GM12801 (cell line): ENCODE results near the gene NPAS1.

ENCODE experiments used
- CTCF ChIP-seq: IDR thresholded peaks from one replicate; pipeline ENCODE4 v1.5.1; 2011; ENCODE audit warnings: control low read depth; ENCODE audit not compliant: insufficient read length; ENCODE audit errors: extremely low read depth

NPAS1 gene

DNA sequence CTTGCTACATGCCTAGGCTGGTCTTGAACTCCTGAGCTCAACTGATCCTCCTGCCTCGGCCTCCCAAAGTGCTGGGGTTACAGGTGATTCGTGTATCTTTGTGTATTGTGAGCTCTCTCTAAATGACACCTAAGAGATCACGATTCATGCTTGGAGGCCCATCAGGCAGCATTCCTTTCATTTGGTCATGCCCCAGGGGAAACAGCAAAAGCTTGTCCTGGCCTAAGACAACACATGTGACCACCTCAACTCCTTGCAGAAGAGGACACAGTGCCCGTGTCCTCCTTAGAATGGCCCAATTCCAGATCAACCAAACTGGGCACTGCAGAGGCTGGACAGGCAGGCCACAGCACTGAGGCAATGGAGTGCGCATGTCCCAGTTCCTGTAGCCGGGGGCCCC is 61.5 kb downstream of the NPAS1 start:
- no peak for TF ChIP-seq CTCF

DNA sequence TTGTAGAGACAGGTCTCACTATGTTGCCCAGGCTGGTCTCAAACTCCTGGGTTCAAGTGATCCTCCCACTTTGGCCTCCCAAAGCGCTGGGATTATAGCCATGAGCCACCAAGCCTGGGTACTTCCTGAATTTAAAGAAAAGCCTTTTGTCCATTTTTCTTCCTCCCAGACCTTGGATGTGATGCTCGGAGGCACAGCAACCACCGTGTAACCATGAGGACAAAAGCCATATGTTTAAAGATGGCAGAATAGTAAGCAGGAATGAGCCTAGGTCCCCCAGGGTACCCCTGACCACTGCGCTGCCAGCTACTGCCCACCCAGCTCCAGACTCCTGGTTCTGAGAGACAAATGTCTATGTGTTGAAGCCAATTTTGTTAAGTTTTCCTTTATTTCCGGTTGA is 62.9 kb downstream of the NPAS1 start:
- TF ChIP-seq CTCF, result no peak

- TF ChIP-seq CTCF, result no peak
Observed at GRCh38 chr19:47084879-47085439, 65.3 kb downstream of the NPAS1 start.

- TF ChIP-seq CTCF, result no peak
Observed at GRCh38 chr19:47086280-47086679, 66.6 kb downstream of the NPAS1 start.

DNA sequence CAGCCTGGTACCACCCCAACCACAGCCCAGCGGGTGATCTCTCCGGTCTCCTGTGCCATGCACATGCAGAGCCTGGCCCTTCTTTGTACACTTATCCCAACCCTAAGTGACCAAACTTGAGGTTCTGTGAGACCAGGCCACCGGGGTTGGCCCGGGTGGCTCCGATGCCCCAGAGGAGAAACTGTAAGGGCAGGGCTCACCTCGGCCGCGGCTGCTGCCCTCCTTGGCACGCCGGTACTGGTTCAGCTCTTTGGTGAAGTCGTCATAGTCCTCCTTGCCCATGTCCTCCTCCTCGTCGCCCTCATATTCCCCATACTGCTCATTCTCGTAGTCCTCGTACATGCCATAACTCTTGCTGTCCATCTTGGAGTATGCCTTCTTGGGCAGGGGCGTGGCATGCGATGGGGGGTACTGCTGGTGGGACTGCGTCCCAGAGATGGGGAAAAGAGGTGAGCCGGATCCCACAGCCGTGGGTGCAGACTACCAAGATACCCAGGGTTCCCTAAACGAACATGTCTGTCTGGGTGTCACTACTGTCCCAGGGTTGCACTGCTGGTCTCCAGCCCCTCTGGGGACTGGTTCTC is 70.2 kb downstream of the NPAS1 start:
- no peak for TF ChIP-seq CTCF

DNA sequence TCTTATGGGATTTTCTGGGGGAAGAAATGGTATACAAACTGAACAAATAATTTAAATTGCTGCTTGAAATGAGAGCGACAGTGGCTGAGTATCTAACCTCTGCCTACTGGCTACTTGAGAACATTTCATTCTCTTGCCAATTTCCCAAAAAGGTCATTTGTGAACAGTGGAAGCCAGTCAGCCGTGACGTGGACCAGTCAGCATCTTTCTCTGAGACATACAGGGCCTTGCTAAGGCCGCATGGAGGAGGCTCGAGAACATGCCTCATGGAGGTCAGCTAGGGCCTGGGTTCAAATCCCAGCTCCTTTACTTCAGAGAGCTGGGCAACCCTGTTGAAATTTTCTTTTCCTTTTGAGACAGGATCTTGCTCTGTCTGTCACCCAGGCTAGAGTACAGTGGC is 73.6 kb downstream of the NPAS1 start:
- no peak for TF ChIP-seq CTCF

DNA sequence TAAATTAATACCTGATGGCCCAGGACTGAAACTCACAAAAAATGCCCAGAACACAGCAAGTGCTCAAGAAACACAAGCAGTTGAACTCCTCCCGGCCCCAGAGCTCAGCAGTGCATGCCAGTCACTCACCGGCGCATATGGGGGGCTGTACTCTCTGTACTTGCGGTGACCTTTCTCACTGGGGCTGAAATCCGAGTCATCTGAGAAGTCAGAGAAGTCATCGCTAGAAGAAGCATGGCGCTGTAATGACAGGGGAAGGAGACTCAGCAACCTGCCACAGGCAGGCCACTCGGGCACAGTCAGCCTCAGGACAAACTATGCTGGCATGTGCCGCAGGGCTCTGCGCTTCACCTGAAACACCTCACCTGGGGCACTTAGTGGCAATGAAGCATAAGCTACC is 74.2 kb downstream of the NPAS1 start:
- no peak for TF ChIP-seq CTCF
